Measurements from ENCODE around the gene FAM72D.
"Not testable (repeated sequence)": the region's sequence is repeated elsewhere in the genome, so short reads cannot be mapped to it uniquely, and the experiment has no call there.

The FAM72D gene

DNA sequence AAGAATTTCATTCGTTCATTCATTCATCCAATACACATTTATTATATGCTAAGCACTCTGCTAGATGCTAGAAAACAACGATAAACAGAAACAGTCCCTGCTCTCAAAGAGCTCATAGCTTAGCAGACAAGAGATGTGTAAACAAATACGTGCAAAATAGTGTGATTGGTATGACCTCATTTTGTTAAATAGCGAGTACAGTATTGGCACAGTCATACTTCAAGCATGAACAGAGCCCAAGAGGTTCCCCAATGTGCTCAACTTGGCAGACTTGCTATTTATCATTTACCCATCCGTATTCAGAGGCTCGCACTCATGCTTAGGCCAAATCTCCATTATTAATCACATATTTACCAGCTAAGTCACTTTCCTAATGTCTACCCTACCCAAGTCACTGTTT, 24.2 kb upstream of the FAM72D start:
- not testable (repeated sequence) for H4K8ac ChIP-seq (ENCODE audit: low read depth, low read length); H3K18ac ChIP-seq (ENCODE audit: low read length); H3K23ac ChIP-seq (ENCODE audit: low read depth, low read length, poor library complexity); H2BK5ac ChIP-seq (ENCODE audit: low read length); H3K79me1 ChIP-seq (ENCODE audit: low read depth, low read length); H2BK12ac ChIP-seq (ENCODE audit: low read length); H2BK120ac ChIP-seq (ENCODE audit: low read depth, low read length); H3K27me3 ChIP-seq (ENCODE audit: control insufficient read depth in 3 of 3, insufficient read depth in 3 of 3, low read depth in 1 of 3, low read length in 3 of 3); H2AFZ ChIP-seq (ENCODE audit: low read length); DNase-seq (ENCODE audit: low spot score); H2AK5ac ChIP-seq (ENCODE audit: low read depth, low read length); H3K14ac ChIP-seq (ENCODE audit: low read length); H4K91ac ChIP-seq (ENCODE audit: low read depth, low read length, poor library complexity); H3K9me3 ChIP-seq (replicated peaks in 1 of 2; ENCODE audit: control insufficient read depth in 2 of 2, insufficient read depth in 1 of 2, low read depth in 1 of 2, low read length in 2 of 2); H3K4me3 ChIP-seq (ENCODE audit: low read length in 2 of 2); H2BK15ac ChIP-seq (ENCODE audit: low read length); H3K4me1 ChIP-seq (ENCODE audit: control insufficient read depth in 2 of 2, insufficient read depth in 1 of 2, low read depth in 1 of 2, low read length in 2 of 2); H3K4ac ChIP-seq (ENCODE audit: low read length); H3K36me3 ChIP-seq (replicated peaks in 1 of 2; ENCODE audit: control insufficient read depth in 2 of 2, insufficient read depth in 2 of 2, low read length in 2 of 2); H3K9ac ChIP-seq (ENCODE audit: low read depth, low read length, poor library complexity); H3K4me2 ChIP-seq (ENCODE audit: insufficient read depth, low read length, poor library complexity, severe bottlenecking); H3K27ac ChIP-seq (replicated peaks; ENCODE audit: low read length)
- no CpG with 5 or more reads among the region's 6 CpGs for WGBS, 2 donors (ENCODE audit: extremely low coverage in 2 of 2, insufficient read length in 2 of 2, insufficient replicate concordance in 1 of 2)

DNA sequence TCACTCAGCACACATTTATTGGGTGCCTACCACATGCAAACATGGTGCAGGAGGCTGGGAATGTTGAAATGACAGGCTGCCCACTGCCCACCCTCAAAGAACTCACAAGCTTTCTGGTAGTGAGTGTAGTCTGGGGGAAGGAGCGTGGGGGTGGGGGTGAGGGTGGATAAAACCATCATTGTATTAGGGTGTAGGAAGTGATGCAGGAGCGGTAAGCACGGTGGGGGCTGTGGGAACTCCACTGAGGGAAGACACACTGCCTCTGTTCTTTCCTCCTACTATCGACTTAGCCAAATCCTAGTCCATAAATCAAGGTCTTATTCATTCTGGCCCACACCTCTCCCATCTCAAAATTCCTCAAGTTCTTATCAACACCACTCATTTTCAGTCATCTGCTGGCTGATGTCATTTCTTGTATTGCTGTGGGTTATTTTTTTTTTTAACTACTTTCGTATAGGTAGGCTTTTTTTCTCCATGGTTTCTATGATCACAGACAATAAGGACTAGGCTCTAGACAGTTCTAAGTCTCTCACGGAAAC, 21.7 kb upstream of the FAM72D start:
- not testable (repeated sequence) for H2BK5ac ChIP-seq (ENCODE audit: low read length); H3K9me3 ChIP-seq (replicated peaks in 1 of 2; ENCODE audit: control insufficient read depth in 2 of 2, insufficient read depth in 1 of 2, low read depth in 1 of 2, low read length in 2 of 2); H4K8ac ChIP-seq (ENCODE audit: low read depth, low read length); H3K27ac ChIP-seq (replicated peaks; ENCODE audit: low read length); H2BK15ac ChIP-seq (ENCODE audit: low read length); H2BK120ac ChIP-seq (ENCODE audit: low read depth, low read length); H3K14ac ChIP-seq (ENCODE audit: low read length); H4K91ac ChIP-seq (ENCODE audit: low read depth, low read length, poor library complexity); H3K27me3 ChIP-seq (ENCODE audit: control insufficient read depth in 3 of 3, insufficient read depth in 3 of 3, low read depth in 1 of 3, low read length in 3 of 3); H3K18ac ChIP-seq (ENCODE audit: low read length); H3K4me1 ChIP-seq (ENCODE audit: control insufficient read depth in 2 of 2, insufficient read depth in 1 of 2, low read depth in 1 of 2, low read length in 2 of 2); H3K36me3 ChIP-seq (replicated peaks in 1 of 2; ENCODE audit: control insufficient read depth in 2 of 2, insufficient read depth in 2 of 2, low read length in 2 of 2); H3K23ac ChIP-seq (ENCODE audit: low read depth, low read length, poor library complexity); H3K9ac ChIP-seq (ENCODE audit: low read depth, low read length, poor library complexity); H2BK12ac ChIP-seq (ENCODE audit: low read length); DNase-seq (ENCODE audit: low spot score); H3K4me3 ChIP-seq (ENCODE audit: low read length in 2 of 2); H3K4ac ChIP-seq (ENCODE audit: low read length); H2AK5ac ChIP-seq (ENCODE audit: low read depth, low read length); H3K79me1 ChIP-seq (ENCODE audit: low read depth, low read length); H3K4me2 ChIP-seq (ENCODE audit: insufficient read depth, low read length, poor library complexity, severe bottlenecking); H2AFZ ChIP-seq (ENCODE audit: low read length)
- no CpG with 5 or more reads among the region's 6 CpGs for WGBS, 2 donors (ENCODE audit: extremely low coverage in 2 of 2, insufficient read length in 2 of 2, insufficient replicate concordance in 1 of 2)

DNA sequence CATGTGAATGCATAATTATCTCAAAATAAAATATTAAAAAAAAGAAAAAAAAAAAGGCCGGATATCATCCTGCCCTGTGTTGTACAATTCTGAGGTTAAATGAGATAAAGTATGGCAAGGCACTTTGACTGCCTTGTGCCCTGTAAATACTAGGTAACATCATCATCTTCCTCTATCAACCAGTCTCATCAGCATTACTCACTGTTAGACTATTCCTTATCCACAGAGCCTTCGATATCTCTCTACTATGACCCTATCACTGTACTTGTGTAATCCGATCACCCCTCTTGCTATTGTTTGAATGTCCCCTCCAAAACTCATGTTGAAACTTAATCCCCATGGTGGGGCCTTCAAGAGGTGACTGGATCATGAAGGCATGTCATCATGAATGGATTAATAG, 18.9 kb upstream of the FAM72D start:
- H3K9ac ChIP-seq (ENCODE audit: low read depth, low read length, poor library complexity); H3K36me3 ChIP-seq (replicated peaks in 1 of 2; ENCODE audit: control insufficient read depth in 2 of 2, insufficient read depth in 2 of 2, low read length in 2 of 2); H3K79me1 ChIP-seq (ENCODE audit: low read depth, low read length); H3K4ac ChIP-seq (ENCODE audit: low read length); H3K23ac ChIP-seq (ENCODE audit: low read depth, low read length, poor library complexity); H2BK120ac ChIP-seq (ENCODE audit: low read depth, low read length); DNase-seq (ENCODE audit: low spot score); H2BK5ac ChIP-seq (ENCODE audit: low read length); H3K4me3 ChIP-seq (ENCODE audit: low read length in 2 of 2); H3K18ac ChIP-seq (ENCODE audit: low read length); H4K8ac ChIP-seq (ENCODE audit: low read depth, low read length); H3K4me2 ChIP-seq (ENCODE audit: insufficient read depth, low read length, poor library complexity, severe bottlenecking); H3K14ac ChIP-seq (ENCODE audit: low read length); H2BK15ac ChIP-seq (ENCODE audit: low read length); H3K4me1 ChIP-seq (ENCODE audit: control insufficient read depth in 2 of 2, insufficient read depth in 1 of 2, low read depth in 1 of 2, low read length in 2 of 2); H3K27me3 ChIP-seq (ENCODE audit: control insufficient read depth in 3 of 3, insufficient read depth in 3 of 3, low read depth in 1 of 3, low read length in 3 of 3); H2AK5ac ChIP-seq (ENCODE audit: low read depth, low read length); H3K9me3 ChIP-seq (replicated peaks in 1 of 2; ENCODE audit: control insufficient read depth in 2 of 2, insufficient read depth in 1 of 2, low read depth in 1 of 2, low read length in 2 of 2); H4K91ac ChIP-seq (ENCODE audit: low read depth, low read length, poor library complexity); H3K27ac ChIP-seq (replicated peaks; ENCODE audit: low read length); H2AFZ ChIP-seq (ENCODE audit: low read length); H2BK12ac ChIP-seq (ENCODE audit: low read length): not testable (repeated sequence)
- WGBS, 2 donors (ENCODE audit: extremely low coverage in 2 of 2, insufficient read length in 2 of 2, insufficient replicate concordance in 1 of 2): no CpG with 5 or more reads among the region's 3 CpGs

DNA sequence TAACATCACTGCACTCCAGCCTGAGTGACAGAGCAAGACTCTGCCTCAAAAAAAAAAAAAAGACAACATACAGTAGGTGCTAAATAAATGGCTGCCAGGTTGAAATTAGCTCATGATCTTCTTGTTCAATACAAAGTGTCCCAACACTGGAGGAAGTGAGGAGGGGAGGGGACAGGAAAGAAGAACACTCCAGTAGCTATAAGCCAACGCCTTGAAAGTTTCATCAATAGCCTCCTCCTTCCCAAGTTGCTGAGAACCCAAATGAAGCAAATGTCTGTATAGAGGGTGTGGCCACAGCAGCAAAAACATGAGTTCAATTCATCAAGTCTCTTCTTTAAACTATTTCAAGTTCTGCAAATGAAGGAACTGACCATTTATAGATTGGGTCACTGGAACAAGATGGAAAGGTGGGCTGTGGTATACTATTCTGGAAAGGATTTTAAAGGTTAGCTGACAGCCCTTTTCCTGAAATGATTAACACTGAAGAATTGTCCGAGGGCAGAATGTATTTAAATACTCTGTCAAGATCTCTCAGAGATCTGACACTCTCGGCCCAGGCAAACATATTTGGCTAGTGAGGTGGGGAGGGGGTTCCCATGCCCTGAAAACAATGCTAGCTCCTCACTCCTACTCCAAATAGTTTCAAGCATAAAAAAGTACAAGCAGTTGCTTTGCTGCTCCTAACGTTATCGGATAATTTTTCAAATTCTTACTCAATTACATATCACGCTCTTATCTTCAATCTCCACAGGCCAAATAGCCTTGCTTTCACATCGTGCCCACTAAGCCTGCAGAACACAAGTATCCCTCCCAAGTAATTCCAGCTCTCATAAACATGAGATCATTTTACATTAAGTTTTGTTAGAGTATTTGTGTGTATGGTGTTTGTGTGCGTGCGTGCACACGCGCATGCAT, 17.6 kb upstream of the FAM72D start:
- H2BK120ac ChIP-seq (ENCODE audit: low read depth, low read length); H3K14ac ChIP-seq (ENCODE audit: low read length); H2BK12ac ChIP-seq (ENCODE audit: low read length); H3K4ac ChIP-seq (ENCODE audit: low read length); H2BK15ac ChIP-seq (ENCODE audit: low read length); H3K9ac ChIP-seq (ENCODE audit: low read depth, low read length, poor library complexity); H3K36me3 ChIP-seq (replicated peaks in 1 of 2; ENCODE audit: control insufficient read depth in 2 of 2, insufficient read depth in 2 of 2, low read length in 2 of 2); H3K27ac ChIP-seq (replicated peaks; ENCODE audit: low read length); H2BK5ac ChIP-seq (ENCODE audit: low read length); H2AK5ac ChIP-seq (ENCODE audit: low read depth, low read length); H3K4me1 ChIP-seq (ENCODE audit: control insufficient read depth in 2 of 2, insufficient read depth in 1 of 2, low read depth in 1 of 2, low read length in 2 of 2); H3K9me3 ChIP-seq (replicated peaks in 1 of 2; ENCODE audit: control insufficient read depth in 2 of 2, insufficient read depth in 1 of 2, low read depth in 1 of 2, low read length in 2 of 2); H4K91ac ChIP-seq (ENCODE audit: low read depth, low read length, poor library complexity); H3K79me1 ChIP-seq (ENCODE audit: low read depth, low read length); H4K8ac ChIP-seq (ENCODE audit: low read depth, low read length); H3K23ac ChIP-seq (ENCODE audit: low read depth, low read length, poor library complexity); H3K27me3 ChIP-seq (ENCODE audit: control insufficient read depth in 3 of 3, insufficient read depth in 3 of 3, low read depth in 1 of 3, low read length in 3 of 3); DNase-seq (ENCODE audit: low spot score); H3K4me2 ChIP-seq (ENCODE audit: insufficient read depth, low read length, poor library complexity, severe bottlenecking); H2AFZ ChIP-seq (ENCODE audit: low read length); H3K18ac ChIP-seq (ENCODE audit: low read length); H3K4me3 ChIP-seq (ENCODE audit: low read length in 2 of 2): not testable (repeated sequence)
- no CpG with 5 or more reads among the region's 11 CpGs for WGBS, 2 donors (ENCODE audit: extremely low coverage in 2 of 2, insufficient read length in 2 of 2, insufficient replicate concordance in 1 of 2)

All from neuronal stem cell (in vitro differentiated cells).